GM10248 (cell line): ENCODE measurements around the gene PHEX.

Experiments used
- CTCF ChIA-PET: fragments of 300-600 bp; sonication (Branson Sonifier 250); formaldehyde crosslinking; extraction: SDS; loops from one replicate; lab custom pipeline; 2021; ENCODE audit warnings: antibody characterized with exemption; lab: Yijun Ruan, JAX
- POLR2A ChIA-PET: fragments of 350-650 bp; sonication (Branson Sonifier 250); formaldehyde crosslinking; extraction: SDS; loops from one replicate; lab custom pipeline; 2020; ENCODE audit warnings: antibody characterized with exemption; lab: Yijun Ruan, JAX
- DNase-seq: peaks from one replicate; pipeline ENCODE4 v3.0.0; 2012; ENCODE audit errors: extremely low spot score
- TF ChIP-seq, protein P1 (sequence below): IDR thresholded peaks from 2 replicates; pipeline ENCODE4 v1.5.1; 2012; ENCODE audit warnings: mild to moderate bottlenecking, low read depth; ENCODE audit errors: extremely low read depth, missing control alignments, control extremely low read depth

Gene PHEX

DNA sequence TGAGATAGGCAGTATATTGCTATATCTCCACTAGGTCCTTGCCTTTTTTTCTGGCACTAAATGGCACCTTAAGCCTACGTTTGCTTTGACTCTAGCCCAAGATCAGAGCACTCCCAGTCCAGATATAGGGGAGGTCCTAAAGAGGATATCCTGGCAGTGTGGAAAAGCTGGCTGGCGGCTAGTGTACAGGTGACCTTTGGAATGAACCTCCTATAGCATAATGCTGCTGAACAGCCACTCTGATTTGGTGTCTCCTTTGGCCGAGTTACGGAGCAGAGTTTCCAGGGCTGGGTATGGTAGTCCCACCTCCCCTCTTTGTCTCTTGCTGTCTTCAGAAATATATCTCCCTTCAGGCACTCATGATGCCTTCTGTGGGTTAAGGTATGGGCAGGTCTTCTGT is 53.9 kb downstream of the PHEX start:
- ChIA-PET POLR2A (no interaction called here), CTCF (no interaction called here)

DNA sequence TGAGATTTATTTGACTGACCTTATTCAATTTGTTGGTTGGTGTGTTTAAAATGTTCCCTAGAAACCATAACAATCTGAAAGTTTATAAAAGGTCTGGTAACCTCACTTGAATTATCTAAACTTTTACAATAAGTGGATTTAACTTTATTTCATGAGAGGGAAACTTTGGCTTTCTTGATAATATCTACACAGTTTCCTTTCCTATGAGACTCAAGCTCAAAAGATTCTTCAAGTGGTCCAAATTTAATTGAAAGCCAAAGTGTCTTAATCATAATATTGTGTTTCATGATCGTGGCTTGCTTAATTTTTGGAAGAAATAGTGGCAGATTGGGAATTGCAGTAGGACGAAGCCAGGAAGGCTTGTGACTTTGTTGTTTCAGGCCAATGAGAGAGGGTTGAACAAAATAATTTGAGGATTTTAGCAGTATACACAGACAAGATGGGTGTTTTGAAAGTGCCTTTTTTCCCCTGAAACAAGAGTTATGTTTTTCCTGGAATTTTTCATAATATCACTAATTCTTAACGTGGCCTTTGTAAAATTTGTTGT is 55.0 kb downstream of the PHEX start:
- TF ChIP-seq, protein P1, sequence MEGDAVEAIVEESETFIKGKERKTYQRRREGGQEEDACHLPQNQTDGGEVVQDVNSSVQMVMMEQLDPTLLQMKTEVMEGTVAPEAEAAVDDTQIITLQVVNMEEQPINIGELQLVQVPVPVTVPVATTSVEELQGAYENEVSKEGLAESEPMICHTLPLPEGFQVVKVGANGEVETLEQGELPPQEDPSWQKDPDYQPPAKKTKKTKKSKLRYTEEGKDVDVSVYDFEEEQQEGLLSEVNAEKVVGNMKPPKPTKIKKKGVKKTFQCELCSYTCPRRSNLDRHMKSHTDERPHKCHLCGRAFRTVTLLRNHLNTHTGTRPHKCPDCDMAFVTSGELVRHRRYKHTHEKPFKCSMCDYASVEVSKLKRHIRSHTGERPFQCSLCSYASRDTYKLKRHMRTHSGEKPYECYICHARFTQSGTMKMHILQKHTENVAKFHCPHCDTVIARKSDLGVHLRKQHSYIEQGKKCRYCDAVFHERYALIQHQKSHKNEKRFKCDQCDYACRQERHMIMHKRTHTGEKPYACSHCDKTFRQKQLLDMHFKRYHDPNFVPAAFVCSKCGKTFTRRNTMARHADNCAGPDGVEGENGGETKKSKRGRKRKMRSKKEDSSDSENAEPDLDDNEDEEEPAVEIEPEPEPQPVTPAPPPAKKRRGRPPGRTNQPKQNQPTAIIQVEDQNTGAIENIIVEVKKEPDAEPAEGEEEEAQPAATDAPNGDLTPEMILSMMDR, result no peak

More for the DNA sequence above, 53.9 kb downstream of the PHEX start:
- TF ChIP-seq, protein P1, result no peak
- DNase-seq, result no peak

DNA sequence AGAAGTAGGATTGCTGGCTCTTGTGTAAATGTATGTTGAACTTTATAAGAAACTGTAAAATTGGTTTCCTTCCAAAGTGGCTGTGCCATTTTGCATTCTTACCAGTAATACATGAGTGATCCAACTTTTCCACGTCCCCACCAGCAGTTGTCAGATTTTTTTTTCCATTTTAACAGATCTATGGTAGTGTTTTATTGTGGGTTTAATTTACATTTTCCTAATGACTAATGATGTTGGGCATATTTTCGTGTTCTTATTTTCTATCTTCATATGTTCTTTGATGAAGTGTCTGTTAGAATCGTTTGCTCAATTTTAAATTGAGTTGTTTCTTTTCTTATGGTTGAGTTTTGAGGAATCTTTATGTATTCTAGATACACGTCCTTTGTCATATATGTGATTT is 56.2 kb downstream of the PHEX start:
- ChIA-PET POLR2A (no interaction called here), CTCF (no interaction called here)
- DNase-seq, result no peak
- TF ChIP-seq, protein P1, result no peak

More for the DNA sequence above, 55.0 kb downstream of the PHEX start:
- DNase-seq, result no peak
- ChIA-PET CTCF (no interaction called here), POLR2A (no interaction called here)

DNA sequence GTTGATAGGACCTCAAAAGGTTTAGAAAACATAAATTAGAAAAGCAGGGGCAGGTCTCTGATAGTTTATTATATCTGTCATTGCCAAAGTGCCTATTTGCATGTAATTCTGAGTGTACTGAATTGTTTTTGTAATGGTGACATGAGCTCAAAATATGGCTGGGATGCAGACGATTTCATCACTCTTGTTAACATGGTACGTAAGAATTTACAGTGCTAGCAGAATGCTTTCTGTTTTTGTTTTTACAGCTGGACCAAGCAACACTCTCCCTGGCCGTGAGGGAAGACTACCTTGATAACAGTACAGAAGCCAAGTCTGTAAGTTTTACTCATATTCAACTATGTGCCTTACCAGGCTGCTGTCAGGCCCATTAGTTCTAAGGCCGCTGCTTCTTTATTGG is 58.1 kb downstream of the PHEX start:
- no peak for DNase-seq
- TF ChIP-seq, protein P1, result no peak
- CTCF ChIA-PET, result interaction anchor here (1.3 to 1.9 kb wide), 2 partner anchors 9 to 16 kb away, joined by 3 to 7 read pairs; no protein-coding TSS in a partner anchor
- POLR2A ChIA-PET, result no interaction called here

DNA sequence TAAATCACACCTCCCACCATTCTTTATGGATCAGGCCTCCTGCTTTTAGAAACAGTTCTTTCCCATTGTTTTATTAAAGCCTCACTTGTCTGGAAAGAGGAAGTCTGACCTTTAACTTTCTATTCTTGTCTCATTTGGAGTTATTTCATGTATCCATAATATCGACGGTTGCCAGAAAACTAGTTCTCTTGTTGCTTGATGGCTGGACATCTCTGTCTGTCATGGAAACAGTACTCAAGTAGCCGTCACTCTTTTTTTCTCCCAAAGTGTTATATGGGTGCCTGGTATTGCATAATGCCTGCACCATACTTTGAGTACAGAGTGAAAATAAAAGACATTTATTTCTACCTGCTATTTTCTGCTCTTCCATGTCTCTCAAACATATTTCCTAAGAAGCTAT is 61.4 kb downstream of the PHEX start:
- no peak for DNase-seq
- ChIA-PET POLR2A (no interaction called here), CTCF (interaction anchor here (1.5 to 1.8 kb wide), 2 partner anchors 11 to 23 kb away, joined by 3 to 5 read pairs; no protein-coding TSS in a partner anchor)
- TF ChIP-seq, protein P1, result no peak

DNA sequence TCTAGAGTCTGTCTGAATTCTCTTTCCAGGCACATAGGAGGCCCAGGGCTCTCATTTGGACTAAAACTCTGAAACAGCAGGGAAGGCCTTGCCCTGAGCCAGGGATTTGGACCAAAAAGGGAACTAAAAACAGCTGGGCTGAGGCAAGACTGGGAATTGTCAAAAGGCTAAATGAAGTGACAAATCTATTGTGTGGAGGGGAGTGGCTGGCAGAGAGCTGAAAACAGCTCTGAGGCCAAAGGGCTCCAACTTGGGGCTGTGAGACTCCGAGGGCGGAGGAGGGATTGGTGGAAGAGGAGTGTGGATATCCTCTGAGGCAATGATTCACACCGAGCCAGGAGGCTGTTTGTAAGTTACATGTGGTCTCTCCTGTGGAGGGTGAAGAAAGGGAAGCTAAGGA is 63.2 kb downstream of the PHEX start:
- DNase-seq, result no peak
- POLR2A ChIA-PET, result no interaction called here
- TF ChIP-seq, protein P1, result no peak
- CTCF ChIA-PET, result interaction anchor here (1.5 kb wide), 1 partner anchor 25 kb away, joined by 3 read pairs; no protein-coding TSS in a partner anchor
